RWPE2 (cell line): ENCODE measurements around the gene CHD2.
A peak's percentile ranks its signal among the peaks of the same experiment; 100 is the strongest.

Source experiments
- ATAC-seq: fragments of 200-7000 bp; cut with Tn5 transposase; 3 replicates; pipeline ENCODE4 v1.9.1; 2021; ENCODE audit warnings: low read depth
- DNase-seq: peaks from one replicate; pipeline ENCODE4 v3.0.0-alpha.2; 2020; ENCODE audit warnings: low spot score
- H3K27ac ChIP-seq: fragments of 450-650 bp; 2 replicates; pipeline ENCODE4 v1.5.1; 2017; ENCODE audit warnings: mild to moderate bottlenecking; ENCODE audit not compliant: poor library complexity, severe bottlenecking
- H3K27me3 ChIP-seq: fragments of 250-450 bp; sonication (Bioruptor Pico); 2 replicates; pipeline ENCODE4 v1.5.1; 2021; ENCODE audit warnings: mild to moderate bottlenecking, moderate library complexity; ENCODE audit not compliant: insufficient read depth, poor library complexity, severe bottlenecking
- H3K36me3 ChIP-seq: fragments of 250-450 bp; sonication (Bioruptor Pico); 2 replicates; pipeline ENCODE4 v1.5.1; 2020; ENCODE audit warnings: low read depth, mild to moderate bottlenecking, moderate library complexity
- H3K4me1 ChIP-seq: fragments of 250-450 bp; sonication (Bioruptor Pico); 2 replicates; pipeline ENCODE4 v1.5.1; 2021; ENCODE audit warnings: mild to moderate bottlenecking, moderate library complexity; ENCODE audit not compliant: insufficient read depth, poor library complexity, severe bottlenecking
- H3K4me3 ChIP-seq: fragments of 250-450 bp; sonication (Bioruptor Pico); 2 replicates; pipeline ENCODE4 v1.5.1; 2021; ENCODE audit warnings: mild to moderate bottlenecking, moderate library complexity; ENCODE audit not compliant: severe bottlenecking
- H3K9me3 ChIP-seq: fragments of 250-450 bp; sonication (Bioruptor Pico); 2 replicates; pipeline ENCODE4 v1.5.1; 2021; ENCODE audit warnings: mild to moderate bottlenecking, moderate library complexity; ENCODE audit not compliant: severe bottlenecking
- CTCF ChIP-seq: fragments of 450-650 bp; IDR thresholded peaks from one replicate; pipeline ENCODE4 v1.5.1; 2017; ENCODE audit warnings: mild to moderate bottlenecking, moderate library complexity; ENCODE audit not compliant: poor library complexity, severe bottlenecking

CHD2 gene

GRCh38 chr15:93047621-93048425 lies 147.7 kb downstream of the CHD2 start:
- Histone ChIP-seq H3K9me3 (peaks cover 3% of the 10 kb centered on the region), H3K27ac (no peak overlapping the region), H3K36me3 (no peaks in the 10 kb centered on the region), H3K27me3 (no peaks in the 10 kb centered on the region), H3K4me3 (no peak overlapping the region), H3K4me1 (no peaks in the 10 kb centered on the region)
- DNase-seq = no peak
- TF ChIP-seq CTCF = no peak
- no peak for ATAC-seq

GRCh38 chr15:93048426-93048721 lies 148.2 kb downstream of the CHD2 start:
- no peaks in the 10 kb centered on the region for H3K36me3 ChIP-seq
- no peak overlapping the region for H3K27ac ChIP-seq
- TF ChIP-seq CTCF = no peak
- no peaks in the 10 kb centered on the region for H3K27me3 ChIP-seq
- H3K4me3 ChIP-seq = no peak overlapping the region
- H3K9me3 ChIP-seq = peaks cover 3% of the 10 kb centered on the region
- DNase-seq (no peak), ATAC-seq (no peak)
- H3K4me1 ChIP-seq = no peaks in the 10 kb centered on the region

- H3K9me3 ChIP-seq = peaks cover 3% of the 10 kb centered on the region
- no peak overlapping the region for H3K4me3 ChIP-seq
- H3K36me3 ChIP-seq = no peaks in the 10 kb centered on the region
- ATAC-seq = peak; percentile 54
- H3K27me3 ChIP-seq = no peaks in the 10 kb centered on the region
- no peak for TF ChIP-seq CTCF
- DNase-seq = no peak
- H3K4me1 ChIP-seq = no peaks in the 10 kb centered on the region
- no peak overlapping the region for H3K27ac ChIP-seq
Measured at GRCh38 chr15:93048759-93049161, 148.6 kb downstream of the CHD2 start.

- Histone ChIP-seq H3K4me3 (no peak overlapping the region), H3K27me3 (no peaks in the 10 kb centered on the region), H3K9me3 (peaks cover 3% of the 10 kb centered on the region), H3K4me1 (no peaks in the 10 kb centered on the region), H3K27ac (no peak overlapping the region), H3K36me3 (no peaks in the 10 kb centered on the region)
- no peak for TF ChIP-seq CTCF
- ATAC-seq (no peak), DNase-seq (no peak)
Measured at GRCh38 chr15:93049233-93049632, 149.1 kb downstream of the CHD2 start.

- DNase-seq (no peak), ATAC-seq (0 out of 3 replicates have a peak, but pooled peaks have one; percentile 10)
Measured at GRCh38 chr15:93049914-93050578, 149.9 kb downstream of the CHD2 start.

More at GRCh38 chr15:93049914-93050578, 149.9 kb downstream of the CHD2 start:
- peaks cover 3% of the 10 kb centered on the region for H3K9me3 ChIP-seq
- no peaks in the 10 kb centered on the region for H3K4me1 ChIP-seq
- no peak overlapping the region for H3K4me3 ChIP-seq
- H3K27me3 ChIP-seq = no peaks in the 10 kb centered on the region
- H3K36me3 ChIP-seq = no peaks in the 10 kb centered on the region
- no peak for TF ChIP-seq CTCF
- no peak overlapping the region for H3K27ac ChIP-seq
